H9 (cell line): ENCODE data around the gene GALNT10. TPM values are rescaled to one million over a fixed set of nuclear protein-coding genes. Genes with fewer than 3 reads are reported as not detected.

Experiments used
- DNase-seq: peaks from one replicate; pipeline ENCODE4 v3.0.0-alpha.2; 2017
- H2AFZ ChIP-seq: one replicate; pipeline ENCODE4 v1.6.1; 2013; ENCODE audit warnings: mild to moderate bottlenecking, low read length, control low read depth, moderate library complexity
- H2AK5ac ChIP-seq: 2 replicates; pipeline ENCODE4 v1.6.1; 2013; ENCODE audit warnings: low read length, control low read depth, mixed read lengths; ENCODE audit not compliant: insufficient read length
- H2BK120ac ChIP-seq: one replicate; pipeline ENCODE4 v1.6.1; 2013; ENCODE audit warnings: low read depth, mild to moderate bottlenecking, low read length, control low read depth, inconsistent platforms; ENCODE audit not compliant: poor library complexity, severe bottlenecking
- H2BK12ac ChIP-seq: 2 replicates; pipeline ENCODE4 v1.6.1; 2013; ENCODE audit warnings: low read length, control low read depth, mixed read lengths, low read depth; ENCODE audit not compliant: insufficient read length
- H2BK15ac ChIP-seq: 2 replicates; pipeline ENCODE4 v1.6.1; 2013; ENCODE audit warnings: low read depth, low read length, control low read depth
- H2BK20ac ChIP-seq: one replicate; pipeline ENCODE4 v1.6.1; 2013; ENCODE audit warnings: low read depth, mild to moderate bottlenecking, low read length, control low read depth, inconsistent platforms; ENCODE audit not compliant: poor library complexity, severe bottlenecking
- H2BK5ac ChIP-seq: 2 replicates; pipeline ENCODE4 v1.6.1; 2013; ENCODE audit warnings: low read length, control low read depth, mixed read lengths; ENCODE audit not compliant: insufficient read length
- H3K14ac ChIP-seq: 2 replicates; pipeline ENCODE4 v1.6.1; 2013; ENCODE audit warnings: low read length, control low read depth; ENCODE audit not compliant: insufficient read depth
- H3K18ac ChIP-seq: 2 replicates; pipeline ENCODE4 v1.6.1; 2013; ENCODE audit warnings: low read depth, mild to moderate bottlenecking, mixed read lengths, low read length, control low read depth; ENCODE audit not compliant: insufficient read length
- H3K23ac ChIP-seq: 2 replicates; pipeline ENCODE4 v1.6.1; 2013; ENCODE audit warnings: low read length, control low read depth, mixed read lengths, low read depth; ENCODE audit not compliant: insufficient read length
- H3K23me2 ChIP-seq: 2 replicates; pipeline ENCODE4 v1.6.1; 2013; ENCODE audit warnings: low read depth, mild to moderate bottlenecking, mixed read lengths, low read length, control low read depth; ENCODE audit not compliant: insufficient read length, poor library complexity, severe bottlenecking
- H3K27ac ChIP-seq: 2 replicates; pipeline ENCODE4 v1.5.1; 2013; ENCODE audit warnings: low read length, control low read depth, mixed read lengths, low read depth; ENCODE audit not compliant: insufficient read length
- H3K27me3 ChIP-seq: 2 replicates; pipeline ENCODE4 v1.6.1; 2013; ENCODE audit warnings: low read length, control low read depth, inconsistent platforms; ENCODE audit not compliant: insufficient read depth
- H3K4ac ChIP-seq: 2 replicates; pipeline ENCODE4 v1.6.1; 2013; ENCODE audit warnings: low read depth, mild to moderate bottlenecking, control low read depth, inconsistent platforms, low read length, moderate library complexity
- H3K4me1 ChIP-seq: 2 replicates; pipeline ENCODE4 v1.6.1; 2013; ENCODE audit warnings: low read length, control low read depth, inconsistent platforms; ENCODE audit not compliant: insufficient read depth
- H3K4me2 ChIP-seq: 2 replicates; pipeline ENCODE4 v1.6.1; 2013; ENCODE audit warnings: low read length, control low read depth, mixed read lengths; ENCODE audit not compliant: insufficient read length, insufficient read depth
- H3K56ac ChIP-seq: 2 replicates; pipeline ENCODE4 v1.6.1; 2013; ENCODE audit warnings: low read depth, mild to moderate bottlenecking, mixed read lengths, low read length, control low read depth; ENCODE audit not compliant: insufficient read length
- H3K79me1 ChIP-seq: 2 replicates; pipeline ENCODE4 v1.6.1; 2013; ENCODE audit warnings: low read depth, mild to moderate bottlenecking, moderate library complexity, low read length, control low read depth, inconsistent platforms; ENCODE audit not compliant: insufficient read depth, poor library complexity, severe bottlenecking
- H3K79me2 ChIP-seq: 2 replicates; pipeline ENCODE4 v1.6.1; 2013; ENCODE audit warnings: low read length, control low read depth, inconsistent platforms; ENCODE audit not compliant: insufficient read depth
- H3K9ac ChIP-seq: 2 replicates; pipeline ENCODE4 v1.6.1; 2013; ENCODE audit warnings: low read length, control low read depth, mixed read lengths; ENCODE audit not compliant: insufficient read length; ENCODE audit errors: extremely low read depth
- H3K9me3 ChIP-seq: one replicate; pipeline ENCODE4 v1.6.1; 2013; ENCODE audit warnings: low read depth, low read length, inconsistent platforms; ENCODE audit not compliant: control insufficient read depth
- H3T11ph ChIP-seq: one replicate; pipeline ENCODE4 v1.6.1; 2013; ENCODE audit warnings: mild to moderate bottlenecking, low read length, control low read depth, inconsistent platforms
- H4K20me1 ChIP-seq: one replicate; pipeline ENCODE4 v1.6.1; 2013; ENCODE audit not compliant: control insufficient read depth, insufficient read length, insufficient read depth
- H4K5ac ChIP-seq: 2 replicates; pipeline ENCODE4 v1.6.1; 2013; ENCODE audit warnings: low read depth, mild to moderate bottlenecking, mixed read lengths, low read length, control low read depth; ENCODE audit not compliant: insufficient read length
- H4K8ac ChIP-seq: replicated peaks from 2 replicates; pipeline ENCODE4 v1.6.1; 2013; ENCODE audit warnings: low read length, control low read depth, mixed read lengths, low read depth; ENCODE audit not compliant: insufficient read length
- H4K91ac ChIP-seq: 2 replicates; pipeline ENCODE4 v1.6.1; 2013; ENCODE audit warnings: low read depth, mild to moderate bottlenecking, moderate library complexity, mixed read lengths, low read length, control low read depth; ENCODE audit not compliant: insufficient read length
- H3K27ac Mint-ChIP-seq, 3 experiments: 2 replicates in 2 of 3; 3 replicates in 1 of 3; pipeline ENCODE4 v1.8.0; 2020 to 2021; ENCODE audit warnings: mixed read lengths in 3 of 3, mild to moderate bottlenecking in 1 of 3, moderate library complexity in 1 of 3
- H3K27me3 Mint-ChIP-seq: 2 replicates; pipeline ENCODE4 v1.8.0; 2021; ENCODE audit warnings: low read depth, mild to moderate bottlenecking, moderate library complexity, mixed read lengths
- H3K36me3 Mint-ChIP-seq, 3 experiments: 2 replicates in 2 of 3; 3 replicates in 1 of 3; pipeline ENCODE4 v1.8.0; 2020 to 2021; ENCODE audit warnings: low read depth in 3 of 3, mixed read lengths in 3 of 3; ENCODE audit not compliant: insufficient read depth in 1 of 3
- H3K4me1 Mint-ChIP-seq, 2 experiments: 2 replicates each; pipeline ENCODE4 v1.8.0; 2020; ENCODE audit warnings: mixed read lengths in 2 of 2
- H3K4me3 Mint-ChIP-seq, 2 experiments: 2 replicates in 1 of 2; 3 replicates in 1 of 2; pipeline ENCODE4 v1.8.0; 2020 to 2021; ENCODE audit warnings: mild to moderate bottlenecking in 2 of 2, mixed read lengths in 2 of 2, moderate library complexity in 1 of 2
- H3K9me3 Mint-ChIP-seq, 2 experiments: 2 replicates in 1 of 2; 3 replicates in 1 of 2; pipeline ENCODE4 v1.8.0; 2020; ENCODE audit warnings: mild to moderate bottlenecking in 2 of 2, mixed read lengths in 2 of 2, moderate library complexity in 1 of 2
- WGBS: extraction: QIAGEN DNeasy Blood & Tissue Kit; methylation state at CpG from one replicate; pipeline ENCODE4 v1.1.7; 2013; ENCODE audit warnings: missing lambda C conversion rate, low lambda C conversion rate, mixed read lengths; ENCODE audit not compliant: insufficient read length; ENCODE audit errors: extremely low coverage; 5-methylcytosine and 5-hydroxymethylcytosine counted together
- total RNA-seq: library from RNA; stranded (reverse); gene quantifications from 2 replicates; pipeline ENCODE4 v1.2.1, GENCODE V29; 2021
- TF ChIP-seq, protein P1 (sequence below): fragments of 200-600 bp; sonication (generic); conservative IDR thresholded peaks from 3 replicates; pipeline ENCODE4 v1.8.0; 2021; ENCODE audit warnings: antibody characterized with exemption, mild to moderate bottlenecking

GALNT10 gene
- total RNA-seq, 1 experiment from 2014 or later, result 15.4 TPM

DNA sequence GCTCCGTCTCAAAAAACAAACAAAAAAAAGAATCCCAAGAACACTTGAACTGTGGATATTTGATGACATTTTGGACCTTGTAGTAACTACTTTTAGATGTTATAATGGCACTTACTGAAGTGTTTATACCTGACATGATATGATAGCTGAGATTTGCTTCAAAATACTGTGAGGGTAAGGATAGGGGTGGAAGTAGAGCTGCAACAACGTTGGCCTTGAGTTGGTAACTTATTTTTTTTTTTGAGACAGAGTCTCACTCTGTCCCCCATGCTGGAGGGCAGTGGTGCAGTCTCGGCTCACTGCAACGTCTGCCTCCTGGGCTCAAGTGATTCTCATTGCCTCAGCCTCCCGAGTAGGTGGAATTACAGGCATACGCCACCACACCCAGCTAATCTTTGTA, 224.6 kb downstream of the GALNT10 start:
- Histone ChIP-seq H3K9ac (no peak overlapping the region), H3K23ac (no peak overlapping the region), H3T11ph (no peak overlapping the region), H2AFZ (no peak overlapping the region), H3K79me1 (no peaks in the 10 kb centered on the region), H2BK15ac (no peak overlapping the region), H3K23me2 (no peaks in the 10 kb centered on the region), H3K4me2 (no peak overlapping the region), H3K79me2 (no peaks in the 10 kb centered on the region), H2BK20ac (no peak overlapping the region), H4K8ac (no peak overlapping the region), H3K4ac (no peak overlapping the region), H3K14ac (no peak overlapping the region), H3K4me1 (peaks cover 6% of the 10 kb centered on the region; the same call in 1 of the 2 replicates), H3K18ac (no peak overlapping the region), H3K9me3 (no peaks in the 10 kb centered on the region), H2BK120ac (no peak overlapping the region), H4K5ac (no peak overlapping the region), H3K27me3 (no peaks in the 10 kb centered on the region), H2AK5ac (no peak overlapping the region), H2BK12ac (no peak overlapping the region), H2BK5ac (no peak overlapping the region), H4K20me1 (no peaks in the 10 kb centered on the region), H3K27ac (no peak overlapping the region), H4K91ac (no peak overlapping the region), H3K56ac (no peak overlapping the region)
- no CpG with 5 or more reads among the region's 6 CpGs for WGBS
- no peak for DNase-seq
- Mint-ChIP-seq H3K4me3 (no peak overlapping the region), H3K27me3 (no peaks in the 10 kb centered on the region), H3K9me3 (no peaks in the 10 kb centered on the region), H3K27ac (no peak overlapping the region), H3K36me3 (peaks cover 0 to 3% (median 0%) of the 10 kb centered on the region in 3 experiments; a peak in 3 of 7 replicates), H3K4me1 (peaks cover 10% of the 10 kb centered on the region in 2 experiments; a peak in 3 of 4 replicates)
- TF ChIP-seq, protein P1, sequence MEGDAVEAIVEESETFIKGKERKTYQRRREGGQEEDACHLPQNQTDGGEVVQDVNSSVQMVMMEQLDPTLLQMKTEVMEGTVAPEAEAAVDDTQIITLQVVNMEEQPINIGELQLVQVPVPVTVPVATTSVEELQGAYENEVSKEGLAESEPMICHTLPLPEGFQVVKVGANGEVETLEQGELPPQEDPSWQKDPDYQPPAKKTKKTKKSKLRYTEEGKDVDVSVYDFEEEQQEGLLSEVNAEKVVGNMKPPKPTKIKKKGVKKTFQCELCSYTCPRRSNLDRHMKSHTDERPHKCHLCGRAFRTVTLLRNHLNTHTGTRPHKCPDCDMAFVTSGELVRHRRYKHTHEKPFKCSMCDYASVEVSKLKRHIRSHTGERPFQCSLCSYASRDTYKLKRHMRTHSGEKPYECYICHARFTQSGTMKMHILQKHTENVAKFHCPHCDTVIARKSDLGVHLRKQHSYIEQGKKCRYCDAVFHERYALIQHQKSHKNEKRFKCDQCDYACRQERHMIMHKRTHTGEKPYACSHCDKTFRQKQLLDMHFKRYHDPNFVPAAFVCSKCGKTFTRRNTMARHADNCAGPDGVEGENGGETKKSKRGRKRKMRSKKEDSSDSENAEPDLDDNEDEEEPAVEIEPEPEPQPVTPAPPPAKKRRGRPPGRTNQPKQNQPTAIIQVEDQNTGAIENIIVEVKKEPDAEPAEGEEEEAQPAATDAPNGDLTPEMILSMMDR, result no peak
